Measurements from ENCODE around the gene NUTM2F. TPM values are rescaled to one million over a fixed set of nuclear protein-coding genes. Genes with fewer than 3 reads are reported as not detected.

NUTM2F gene
- total RNA-seq, 4 donors from 2014 or later = not detected

GRCh38 chr9:94300470-94301301 is 27.8 kb downstream of the NUTM2F start:
- H3K27ac ChIP-seq = peak overlapping the region in 1 of 4 donors; percentile 31
- WGBS, 2 donors (ENCODE audit: low coverage in 1 of 2) = 93% methylated on average over 6 to 20 of the region's 20 CpGs

DNA sequence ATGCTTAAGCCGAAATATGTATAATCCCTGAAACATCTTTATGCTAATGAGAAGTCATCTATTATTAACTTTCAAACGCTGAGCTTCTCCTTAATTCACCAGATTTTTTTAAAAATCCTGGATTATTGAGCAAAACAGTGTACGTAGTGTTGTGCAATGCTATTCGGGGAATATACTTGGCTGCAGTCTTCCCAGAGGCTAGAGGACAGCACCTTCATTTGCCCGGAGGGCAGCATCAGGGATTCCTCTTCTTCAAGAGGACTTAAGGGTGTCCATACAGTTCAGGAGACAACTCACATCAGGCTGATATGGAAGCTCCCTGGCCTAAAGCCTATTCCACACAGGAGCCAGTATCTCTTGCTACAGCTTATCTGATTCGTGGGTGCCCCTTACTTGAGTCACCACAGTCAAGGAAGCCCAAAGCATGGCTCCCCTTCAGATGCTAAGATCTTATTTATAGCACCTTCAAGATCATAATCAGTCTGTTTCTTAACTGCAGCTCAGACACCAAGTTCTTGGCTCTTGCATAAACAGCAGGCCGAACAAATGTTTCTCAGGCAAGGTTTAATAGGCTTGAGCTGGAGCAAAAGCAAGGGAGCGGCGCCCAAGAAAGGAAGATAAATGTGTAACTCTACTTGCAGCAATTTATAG is 29.4 kb downstream of the NUTM2F start:
- Histone ChIP-seq H3K27me3 (no peaks in the 10 kb centered on the region), H3K9me3 (no peaks in the 10 kb centered on the region), H3K4me1 (peaks cover 0 to 10% (median 0%) of the 10 kb centered on the region in 4 donors), H3K36me3 (peaks cover 0 to 8% (median under 1%) of the 10 kb centered on the region in 4 donors), H3K4me3 (no peak overlapping the region), H3K27ac (peak overlapping the region in 3 of 4 donors; percentile 6 to 48 (median 21))
- intact Hi-C loops (cut with DNase I; ENCODE audit: low total_unique reads) = no loop called here
- 65 to 75% methylated on average over 6 to 9 of the region's 9 CpGs for WGBS, 2 donors (ENCODE audit: low coverage in 1 of 2)
- TF ChIP-seq, protein P1, sequence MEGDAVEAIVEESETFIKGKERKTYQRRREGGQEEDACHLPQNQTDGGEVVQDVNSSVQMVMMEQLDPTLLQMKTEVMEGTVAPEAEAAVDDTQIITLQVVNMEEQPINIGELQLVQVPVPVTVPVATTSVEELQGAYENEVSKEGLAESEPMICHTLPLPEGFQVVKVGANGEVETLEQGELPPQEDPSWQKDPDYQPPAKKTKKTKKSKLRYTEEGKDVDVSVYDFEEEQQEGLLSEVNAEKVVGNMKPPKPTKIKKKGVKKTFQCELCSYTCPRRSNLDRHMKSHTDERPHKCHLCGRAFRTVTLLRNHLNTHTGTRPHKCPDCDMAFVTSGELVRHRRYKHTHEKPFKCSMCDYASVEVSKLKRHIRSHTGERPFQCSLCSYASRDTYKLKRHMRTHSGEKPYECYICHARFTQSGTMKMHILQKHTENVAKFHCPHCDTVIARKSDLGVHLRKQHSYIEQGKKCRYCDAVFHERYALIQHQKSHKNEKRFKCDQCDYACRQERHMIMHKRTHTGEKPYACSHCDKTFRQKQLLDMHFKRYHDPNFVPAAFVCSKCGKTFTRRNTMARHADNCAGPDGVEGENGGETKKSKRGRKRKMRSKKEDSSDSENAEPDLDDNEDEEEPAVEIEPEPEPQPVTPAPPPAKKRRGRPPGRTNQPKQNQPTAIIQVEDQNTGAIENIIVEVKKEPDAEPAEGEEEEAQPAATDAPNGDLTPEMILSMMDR (IDR thresholded peaks at IDR 0.05) = no peak
- TF ChIP-seq POLR2AphosphoS5 (IDR thresholded peaks at IDR 0.05) = peak in 1 of 3 donors; percentile 30
- no peak for DNase-seq
- in situ Hi-C loops (cut with MboI; ENCODE audit: low pct_ligation_motif_present in 1 of 4, low pct_unique_long_range_greater_than_20kb in 1 of 4, low sequenced_read_pairs in 3 of 4) = no loop called here

More at GRCh38 chr9:94300470-94301301, 27.8 kb downstream of the NUTM2F start:
- Histone ChIP-seq H3K27me3 (no peaks in the 10 kb centered on the region), H3K4me3 (no peak overlapping the region), H3K9me3 (no peaks in the 10 kb centered on the region), H3K36me3 (peaks cover 0 to 5% (median 0%) of the 10 kb centered on the region in 4 donors), H3K4me1 (peaks cover 0 to 10% (median 0%) of the 10 kb centered on the region in 4 donors)
- intact Hi-C loops (cut with DNase I; ENCODE audit: low total_unique reads) = no loop called here
- in situ Hi-C loops (cut with MboI; ENCODE audit: low pct_ligation_motif_present in 1 of 4, low pct_unique_long_range_greater_than_20kb in 1 of 4, low sequenced_read_pairs in 3 of 4) = no loop called here
- TF ChIP-seq POLR2A (IDR thresholded peaks at IDR 0.05) = no peak
- TF ChIP-seq EP300 (IDR thresholded peaks at IDR 0.05; ENCODE audit: low read depth) = no peak
- TF ChIP-seq, protein P1 (IDR thresholded peaks at IDR 0.05) = no peak
- no peak for TF ChIP-seq POLR2AphosphoS5 (IDR thresholded peaks at IDR 0.05)
- DNase-seq = peak; percentile 21

GRCh38 chr9:94289691-94290090 is 38.8 kb downstream of the NUTM2F start:
- Histone ChIP-seq H3K4me1 (no peaks in the 10 kb centered on the region), H3K27ac (no peak overlapping the region), H3K27me3 (no peaks in the 10 kb centered on the region), H3K36me3 (peaks cover 0 to 15% (median 6%) of the 10 kb centered on the region in 4 donors), H3K9me3 (no peaks in the 10 kb centered on the region), H3K4me3 (no peak overlapping the region)
- intact Hi-C loops (cut with DNase I; ENCODE audit: low total_unique reads) (no loop called here), in situ Hi-C loops (cut with MboI; ENCODE audit: low pct_ligation_motif_present in 1 of 4, low pct_unique_long_range_greater_than_20kb in 1 of 4, low sequenced_read_pairs in 3 of 4) (no loop called here)
- DNase-seq = no peak
- 93 to 100% methylated on average over 1 to 2 of the region's 2 CpGs for WGBS, 2 donors (ENCODE audit: low coverage in 1 of 2)
- TF ChIP-seq POLR2AphosphoS5 (IDR thresholded peaks at IDR 0.05) (no peak), EP300 (IDR thresholded peaks at IDR 0.05; ENCODE audit: low read depth) (no peak), POLR2A (IDR thresholded peaks at IDR 0.05) (no peak)
- TF ChIP-seq, protein P1 (IDR thresholded peaks at IDR 0.05) = no peak

DNA sequence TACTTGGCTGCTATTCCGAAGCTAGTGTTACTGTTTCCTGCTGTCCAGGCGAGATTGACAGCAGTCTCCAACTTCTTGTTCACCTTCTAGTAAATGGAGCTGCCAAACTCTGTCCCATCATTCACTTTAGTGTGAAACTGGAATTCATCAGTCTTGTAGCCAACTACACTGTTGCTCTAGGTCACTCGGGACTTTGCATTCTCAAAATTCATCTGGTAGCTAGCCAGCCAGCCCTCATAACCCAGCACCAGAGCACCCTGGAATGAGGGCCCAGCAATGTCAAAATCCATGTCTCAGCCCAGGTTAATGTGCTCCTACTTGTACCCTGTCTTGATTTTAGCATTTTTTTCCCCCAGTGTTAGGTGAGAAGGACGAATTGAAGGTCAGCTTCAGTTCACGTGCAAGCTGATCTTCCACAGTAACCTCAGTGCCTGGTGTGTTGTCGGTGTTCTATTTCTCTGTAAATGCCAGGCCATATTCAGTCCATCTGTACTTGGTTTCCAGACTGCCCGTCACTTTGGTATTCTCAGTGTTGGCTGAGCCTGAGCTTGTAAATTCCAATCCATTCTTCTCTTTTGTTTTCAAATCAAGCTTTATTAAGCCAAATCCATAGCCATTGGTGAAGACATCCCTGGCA is 40.4 kb downstream of the NUTM2F start:
- H3K9me3 ChIP-seq = no peaks in the 10 kb centered on the region
- TF ChIP-seq POLR2A (IDR thresholded peaks at IDR 0.05) (no peak), POLR2AphosphoS5 (IDR thresholded peaks at IDR 0.05) (no peak), EP300 (IDR thresholded peaks at IDR 0.05; ENCODE audit: low read depth) (no peak)
- TF ChIP-seq, protein P1 (IDR thresholded peaks at IDR 0.05) = no peak
- H3K4me3 ChIP-seq = no peak overlapping the region
- WGBS, 2 donors (ENCODE audit: low coverage in 1 of 2) = 81 to 100% methylated on average over 2 to 7 of the region's 7 CpGs
- H3K36me3 ChIP-seq = peaks cover 0 to 2% (median under 1%) of the 10 kb centered on the region in 4 donors
- in situ Hi-C loops (cut with MboI; ENCODE audit: low pct_ligation_motif_present in 1 of 4, low pct_unique_long_range_greater_than_20kb in 1 of 4, low sequenced_read_pairs in 3 of 4) (no loop called here), intact Hi-C loops (cut with DNase I; ENCODE audit: low total_unique reads) (no loop called here)
- no peak for DNase-seq
- H3K27me3 ChIP-seq = no peaks in the 10 kb centered on the region
- no peak overlapping the region for H3K27ac ChIP-seq
- H3K4me1 ChIP-seq = no peaks in the 10 kb centered on the region

Data from transverse colon (tissue), 4 donors.